OCI-LY1 (cell line): Measurements from ENCODE around the gene PDE2A.

Experiments
- EZH2 ChIP-seq: fragments of 200-600 bp; sonication (generic), shearing (Covaris generic); IDR thresholded peaks from 2 replicates; pipeline ENCODE4 v1.8.0; 2017; ENCODE audit warnings: borderline replicate concordance, mixed run types, mild to moderate bottlenecking, antibody characterized with exemption, low read length, moderate library complexity, mixed read lengths
- TF ChIP-seq, protein P1 (sequence below): fragments of 200-600 bp; sonication (generic), shearing (Covaris generic); IDR thresholded peaks from 2 replicates; pipeline ENCODE4 v1.5.1; 2017; ENCODE audit warnings: mild to moderate bottlenecking, antibody characterized with exemption, low read length, moderate library complexity, mixed read lengths

DNA sequence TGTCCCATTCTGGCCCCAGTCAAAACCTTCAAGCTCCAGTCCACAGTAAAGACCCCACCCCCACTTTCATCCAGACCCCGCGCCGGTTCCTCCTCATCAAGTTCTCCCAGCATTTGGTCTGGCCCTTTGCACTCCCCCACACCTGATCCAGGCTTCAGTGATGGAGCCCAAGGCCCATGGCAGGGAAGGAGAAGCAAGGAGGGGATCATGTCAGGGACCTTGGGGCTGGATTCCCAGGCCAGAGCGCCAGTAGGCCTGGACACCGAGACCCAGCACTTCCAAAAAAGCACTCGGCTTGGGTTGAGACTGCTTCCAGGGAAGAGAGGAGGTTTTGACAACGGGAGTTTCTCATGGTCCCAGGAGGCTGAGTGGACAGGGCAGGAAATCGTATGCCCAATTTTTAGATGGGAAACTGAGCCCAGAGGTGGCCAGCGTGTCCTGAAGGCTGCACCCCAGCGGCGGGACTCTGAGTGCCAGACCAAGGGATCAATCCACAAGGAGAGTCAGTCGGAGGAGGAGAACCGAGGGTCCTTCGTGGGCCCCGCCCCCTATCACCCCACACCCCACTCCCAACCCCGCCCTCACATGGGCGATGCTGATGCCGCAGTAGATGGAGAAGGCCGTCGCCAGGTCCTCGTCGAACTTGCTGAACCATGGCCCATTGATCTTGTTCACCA is 90.5 kb downstream of the PDE2A start:
- TF ChIP-seq, protein P1, sequence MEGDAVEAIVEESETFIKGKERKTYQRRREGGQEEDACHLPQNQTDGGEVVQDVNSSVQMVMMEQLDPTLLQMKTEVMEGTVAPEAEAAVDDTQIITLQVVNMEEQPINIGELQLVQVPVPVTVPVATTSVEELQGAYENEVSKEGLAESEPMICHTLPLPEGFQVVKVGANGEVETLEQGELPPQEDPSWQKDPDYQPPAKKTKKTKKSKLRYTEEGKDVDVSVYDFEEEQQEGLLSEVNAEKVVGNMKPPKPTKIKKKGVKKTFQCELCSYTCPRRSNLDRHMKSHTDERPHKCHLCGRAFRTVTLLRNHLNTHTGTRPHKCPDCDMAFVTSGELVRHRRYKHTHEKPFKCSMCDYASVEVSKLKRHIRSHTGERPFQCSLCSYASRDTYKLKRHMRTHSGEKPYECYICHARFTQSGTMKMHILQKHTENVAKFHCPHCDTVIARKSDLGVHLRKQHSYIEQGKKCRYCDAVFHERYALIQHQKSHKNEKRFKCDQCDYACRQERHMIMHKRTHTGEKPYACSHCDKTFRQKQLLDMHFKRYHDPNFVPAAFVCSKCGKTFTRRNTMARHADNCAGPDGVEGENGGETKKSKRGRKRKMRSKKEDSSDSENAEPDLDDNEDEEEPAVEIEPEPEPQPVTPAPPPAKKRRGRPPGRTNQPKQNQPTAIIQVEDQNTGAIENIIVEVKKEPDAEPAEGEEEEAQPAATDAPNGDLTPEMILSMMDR: no peak
- no peak for TF ChIP-seq EZH2
